HepG2 (cell line): Measurements from ENCODE around the gene MTG1. TPM values are rescaled to one million over a fixed set of nuclear protein-coding genes. Genes with fewer than 3 reads are reported as not detected.

Experiments
- AGO2 ChIP-seq: fragments of 200-400 bp; formaldehyde crosslinking; optimal IDR thresholded peaks from 2 replicates; pipeline ENCODE3; 2017; ENCODE audit warnings: mild to moderate bottlenecking, low read depth, low read length, moderate library complexity
- CC2D1A ChIP-seq: sonication (generic); formaldehyde crosslinking; IDR thresholded peaks from 2 replicates; pipeline ENCODE4 v1.8.1; 2023; ENCODE audit warnings: mild to moderate bottlenecking, missing genetic modification reagents
- EHMT2 ChIP-seq: fragments of 200-600 bp; sonication (generic); IDR thresholded peaks from 2 replicates; pipeline ENCODE4 v1.7.0; 2017; ENCODE audit warnings: antibody characterized with exemption, low read depth, low read length, borderline replicate concordance
- FLYWCH1 ChIP-seq: sonication (generic); formaldehyde crosslinking; IDR thresholded peaks from 2 replicates; pipeline ENCODE4 v1.8.1; 2023; ENCODE audit warnings: mild to moderate bottlenecking, missing genetic modification reagents
- GATAD2A ChIP-seq: IDR thresholded peaks from 2 replicates; pipeline ENCODE4 v1.6.1; 2016
- POLR2AphosphoS5 ChIP-seq: IDR thresholded peaks from 2 replicates; pipeline ENCODE4 v1.6.1; 2012; ENCODE audit warnings: low read depth, low read length
- SAP130 ChIP-seq: IDR thresholded peaks from 2 replicates; pipeline ENCODE4 v1.6.1; 2016; ENCODE audit warnings: low read depth
- SUZ12 ChIP-seq: fragments of 150-350 bp; IDR thresholded peaks from 2 replicates; pipeline ENCODE4 v1.6.1; 2014; ENCODE audit warnings: low read depth, low read length
- ZBTB1 ChIP-seq: sonication (generic); formaldehyde crosslinking; IDR thresholded peaks from 2 replicates; pipeline ENCODE4 v1.4.0; 2020; ENCODE audit warnings: missing genetic modification reagents, borderline replicate concordance
- ZNF382 ChIP-seq: sonication (generic); formaldehyde crosslinking; IDR thresholded peaks from 2 replicates; pipeline ENCODE4 v1.5.0; 2020; ENCODE audit warnings: missing genetic modification reagents, mild to moderate bottlenecking, borderline replicate concordance
- ZNF607 ChIP-seq: sonication (generic); formaldehyde crosslinking; IDR thresholded peaks from 2 replicates; pipeline ENCODE4 v1.5.1; 2020; ENCODE audit warnings: missing genetic modification reagents, mild to moderate bottlenecking, borderline replicate concordance
- ZNF839 ChIP-seq: sonication (generic); formaldehyde crosslinking; IDR thresholded peaks from 2 replicates; pipeline ENCODE4 v1.4.0; 2020; ENCODE audit warnings: missing genetic modification reagents, mild to moderate bottlenecking, borderline replicate concordance
- ZNF879 ChIP-seq: sonication (generic); formaldehyde crosslinking; IDR thresholded peaks from 2 replicates; pipeline ENCODE4 v1.8.1; 2023; ENCODE audit warnings: missing genetic modification reagents
- ZSCAN21 ChIP-seq: sonication (generic); formaldehyde crosslinking; IDR thresholded peaks from 2 replicates; pipeline ENCODE4 v1.8.0; 2022; ENCODE audit warnings: mild to moderate bottlenecking, missing genetic modification reagents, moderate library complexity, borderline replicate concordance
- polyA plus RNA-seq, 8 experiments: library from polyadenylated mRNA; depleted of rRNA in 3 of 8; stranded (reverse) in 7 of 8; unstranded in 1 of 8; fragments of >200 nt; fragmentation: Illumina TruSeq in 4 of 8; extraction: Trizol in 4 of 8; gene quantifications; 2 replicates each; pipeline versions ENCODE4 v1.2.1 to v1.2.3, GENCODE V29; 2011 to 2016; ENCODE audit warnings: low read depth in 4 of 8, missing spikeins in 1 of 8, mixed read lengths in 1 of 8; ENCODE audit not compliant: insufficient read depth in 1 of 8
- total RNA-seq, 5 experiments: library from RNA; depleted of rRNA; stranded (reverse); fragments of >200 nt; fragmentation: Illumina TruSeq; extraction: Trizol; gene quantifications; 2 replicates each; pipeline ENCODE4 v1.2.3, GENCODE V29; 2016; ENCODE audit warnings: low read depth in 1 of 5
- TF ChIP-seq, protein P1 (sequence below): sonication (generic); formaldehyde crosslinking; conservative IDR thresholded peaks from 2 replicates; pipeline ENCODE4 v1.4.0; 2020; ENCODE audit warnings: missing genetic modification reagents
- TF ChIP-seq, protein P2 (sequence below): sonication (generic); formaldehyde crosslinking; IDR thresholded peaks from 2 replicates; pipeline ENCODE4 v1.8.0; 2022; ENCODE audit warnings: mild to moderate bottlenecking, missing genetic modification reagents
- TF ChIP-seq, protein P3 (sequence below): sonication (generic); formaldehyde crosslinking; IDR thresholded peaks from 2 replicates; pipeline ENCODE4 v1.8.1; 2022; ENCODE audit warnings: low read depth, mild to moderate bottlenecking, missing genetic modification reagents
- TF ChIP-seq, protein P4 (sequence below): sonication (generic); formaldehyde crosslinking; IDR thresholded peaks from 2 replicates; pipeline ENCODE4 v1.5.0; 2020; ENCODE audit warnings: missing genetic modification reagents
- TF ChIP-seq, protein P5 (sequence below): sonication (generic); formaldehyde crosslinking; IDR thresholded peaks from 2 replicates; pipeline ENCODE4 v1.5.0; 2020; ENCODE audit warnings: mild to moderate bottlenecking, low read depth, missing genetic modification reagents, borderline replicate concordance

Gene MTG1
- total and polyA plus RNA-seq, 2 of the 13 experiments (the other 11 are each of a cell fraction or from before 2014, with no cell fraction given), result 42.0 to 103 TPM

DNA sequence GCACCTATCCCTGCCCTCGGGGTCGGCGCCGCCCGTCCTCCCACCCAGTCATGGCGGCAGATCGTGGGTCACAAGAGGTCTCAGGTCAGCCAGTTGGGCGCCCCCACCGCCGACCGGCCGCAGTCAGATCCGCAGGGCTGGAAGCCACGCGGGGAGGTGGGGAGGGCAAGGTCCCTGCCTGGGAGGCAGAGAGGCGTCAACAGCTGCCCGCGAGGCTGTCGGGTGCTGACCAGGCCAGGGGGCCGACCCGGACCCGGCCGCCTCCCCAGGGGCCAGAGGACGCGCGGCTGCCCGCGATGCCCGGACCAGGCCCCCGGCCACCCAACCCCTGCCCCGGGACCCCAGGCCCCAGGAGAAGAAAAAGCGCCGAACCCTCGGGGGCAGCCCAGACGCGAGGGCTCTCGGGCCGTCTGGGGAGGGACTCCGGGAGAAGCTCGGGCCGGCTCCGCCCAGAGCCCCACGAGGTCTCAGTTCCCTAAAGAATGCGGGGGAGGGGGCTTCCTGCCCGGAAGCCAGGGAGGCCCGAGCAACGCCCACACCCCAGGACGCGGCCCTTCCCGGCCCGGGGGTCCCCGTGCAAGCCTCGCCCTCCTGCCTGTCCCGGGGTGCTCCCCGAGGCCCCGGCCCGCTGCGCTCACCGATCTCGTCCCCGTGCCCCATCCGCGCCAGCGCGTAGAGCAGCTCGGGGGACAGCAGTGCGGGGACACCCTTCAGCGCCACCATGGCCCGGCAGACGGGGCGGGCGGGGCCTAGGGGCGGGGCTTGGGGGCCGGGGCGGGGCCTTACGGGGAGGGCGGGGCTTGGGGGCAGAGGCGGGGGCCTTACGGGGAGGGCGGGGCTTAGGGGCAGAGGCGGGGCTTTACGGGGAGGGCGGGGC is 36.4 kb upstream of the MTG1 start, which contains the start of gene FUOM (continued):
- TF ChIP-seq, protein P1, sequence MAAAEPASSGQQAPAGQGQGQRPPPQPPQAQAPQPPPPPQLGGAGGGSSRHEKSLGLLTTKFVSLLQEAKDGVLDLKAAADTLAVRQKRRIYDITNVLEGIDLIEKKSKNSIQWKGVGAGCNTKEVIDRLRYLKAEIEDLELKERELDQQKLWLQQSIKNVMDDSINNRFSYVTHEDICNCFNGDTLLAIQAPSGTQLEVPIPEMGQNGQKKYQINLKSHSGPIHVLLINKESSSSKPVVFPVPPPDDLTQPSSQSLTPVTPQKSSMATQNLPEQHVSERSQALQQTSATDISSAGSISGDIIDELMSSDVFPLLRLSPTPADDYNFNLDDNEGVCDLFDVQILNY (CRISPR knock-in tag), result no peak
- 0 out of 2 replicates have a peak, but pooled peaks have one; percentile 22 for TF ChIP-seq GATAD2A (CRISPR knock-in tag)
- TF ChIP-seq, protein P2, sequence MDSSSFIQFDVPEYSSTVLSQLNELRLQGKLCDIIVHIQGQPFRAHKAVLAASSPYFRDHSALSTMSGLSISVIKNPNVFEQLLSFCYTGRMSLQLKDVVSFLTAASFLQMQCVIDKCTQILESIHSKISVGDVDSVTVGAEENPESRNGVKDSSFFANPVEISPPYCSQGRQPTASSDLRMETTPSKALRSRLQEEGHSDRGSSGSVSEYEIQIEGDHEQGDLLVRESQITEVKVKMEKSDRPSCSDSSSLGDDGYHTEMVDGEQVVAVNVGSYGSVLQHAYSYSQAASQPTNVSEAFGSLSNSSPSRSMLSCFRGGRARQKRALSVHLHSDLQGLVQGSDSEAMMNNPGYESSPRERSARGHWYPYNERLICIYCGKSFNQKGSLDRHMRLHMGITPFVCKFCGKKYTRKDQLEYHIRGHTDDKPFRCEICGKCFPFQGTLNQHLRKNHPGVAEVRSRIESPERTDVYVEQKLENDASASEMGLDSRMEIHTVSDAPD, result 0 out of 2 replicates have a peak, but pooled peaks have one; percentile 12
- TF ChIP-seq AGO2, result peak; percentile 73
- no peak for TF ChIP-seq ZNF382
- TF ChIP-seq SAP130, result peak; percentile 61
- TF ChIP-seq ZNF839 (CRISPR knock-in tag), result no peak
- TF ChIP-seq, protein P3, sequence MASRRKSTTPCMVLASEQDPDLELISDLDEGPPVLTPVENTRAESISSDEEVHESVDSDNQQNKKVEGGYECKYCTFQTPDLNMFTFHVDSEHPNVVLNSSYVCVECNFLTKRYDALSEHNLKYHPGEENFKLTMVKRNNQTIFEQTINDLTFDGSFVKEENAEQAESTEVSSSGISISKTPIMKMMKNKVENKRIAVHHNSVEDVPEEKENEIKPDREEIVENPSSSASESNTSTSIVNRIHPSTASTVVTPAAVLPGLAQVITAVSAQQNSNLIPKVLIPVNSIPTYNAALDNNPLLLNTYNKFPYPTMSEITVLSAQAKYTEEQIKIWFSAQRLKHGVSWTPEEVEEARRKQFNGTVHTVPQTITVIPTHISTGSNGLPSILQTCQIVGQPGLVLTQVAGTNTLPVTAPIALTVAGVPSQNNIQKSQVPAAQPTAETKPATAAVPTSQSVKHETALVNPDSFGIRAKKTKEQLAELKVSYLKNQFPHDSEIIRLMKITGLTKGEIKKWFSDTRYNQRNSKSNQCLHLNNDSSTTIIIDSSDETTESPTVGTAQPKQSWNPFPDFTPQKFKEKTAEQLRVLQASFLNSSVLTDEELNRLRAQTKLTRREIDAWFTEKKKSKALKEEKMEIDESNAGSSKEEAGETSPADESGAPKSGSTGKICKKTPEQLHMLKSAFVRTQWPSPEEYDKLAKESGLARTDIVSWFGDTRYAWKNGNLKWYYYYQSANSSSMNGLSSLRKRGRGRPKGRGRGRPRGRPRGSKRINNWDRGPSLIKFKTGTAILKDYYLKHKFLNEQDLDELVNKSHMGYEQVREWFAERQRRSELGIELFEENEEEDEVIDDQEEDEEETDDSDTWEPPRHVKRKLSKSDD, result peak; percentile 17; the same call in 1 of the 2 replicates
- TF ChIP-seq ZNF607, result peak; percentile 55; the same call in 1 of the 2 replicates
- TF ChIP-seq EHMT2, result no peak
- TF ChIP-seq SUZ12, result no peak
- peak; percentile 69 for TF ChIP-seq POLR2AphosphoS5
- peak; percentile 30; the same call in 1 of the 2 replicates for TF ChIP-seq ZSCAN21 (CRISPR knock-in tag)
- TF ChIP-seq, protein P4, sequence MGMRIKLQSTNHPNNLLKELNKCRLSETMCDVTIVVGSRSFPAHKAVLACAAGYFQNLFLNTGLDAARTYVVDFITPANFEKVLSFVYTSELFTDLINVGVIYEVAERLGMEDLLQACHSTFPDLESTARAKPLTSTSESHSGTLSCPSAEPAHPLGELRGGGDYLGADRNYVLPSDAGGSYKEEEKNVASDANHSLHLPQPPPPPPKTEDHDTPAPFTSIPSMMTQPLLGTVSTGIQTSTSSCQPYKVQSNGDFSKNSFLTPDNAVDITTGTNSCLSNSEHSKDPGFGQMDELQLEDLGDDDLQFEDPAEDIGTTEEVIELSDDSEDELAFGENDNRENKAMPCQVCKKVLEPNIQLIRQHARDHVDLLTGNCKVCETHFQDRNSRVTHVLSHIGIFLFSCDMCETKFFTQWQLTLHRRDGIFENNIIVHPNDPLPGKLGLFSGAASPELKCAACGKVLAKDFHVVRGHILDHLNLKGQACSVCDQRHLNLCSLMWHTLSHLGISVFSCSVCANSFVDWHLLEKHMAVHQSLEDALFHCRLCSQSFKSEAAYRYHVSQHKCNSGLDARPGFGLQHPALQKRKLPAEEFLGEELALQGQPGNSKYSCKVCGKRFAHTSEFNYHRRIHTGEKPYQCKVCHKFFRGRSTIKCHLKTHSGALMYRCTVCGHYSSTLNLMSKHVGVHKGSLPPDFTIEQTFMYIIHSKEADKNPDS (CRISPR knock-in tag), result peak; percentile 40; the same call in 1 of the 2 replicates
- TF ChIP-seq ZNF879, result no peak; the same call in 1 of the 2 replicates
- no peak for TF ChIP-seq CC2D1A (CRISPR knock-in tag)
- TF ChIP-seq ZBTB1 (CRISPR knock-in tag), result no peak
- TF ChIP-seq, protein P5, sequence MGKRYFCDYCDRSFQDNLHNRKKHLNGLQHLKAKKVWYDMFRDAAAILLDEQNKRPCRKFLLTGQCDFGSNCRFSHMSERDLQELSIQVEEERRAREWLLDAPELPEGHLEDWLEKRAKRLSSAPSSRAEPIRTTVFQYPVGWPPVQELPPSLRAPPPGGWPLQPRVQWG, result no peak
- no peak for TF ChIP-seq FLYWCH1 (CRISPR knock-in tag)
